GM18520 (cell line): ENCODE measurements around the gene ARRB1.

Source experiments
- ATAC-seq: cut with Tn5 transposase; IDR thresholded peaks from one replicate; pipeline ENCODE4 v1.9.1; 2021; ENCODE audit not compliant: unreplicated experiment

ARRB1 gene

GRCh38 chr11:75238595-75239440 lies 112.6 kb downstream of the ARRB1 start:
- no peak for ATAC-seq

DNA sequence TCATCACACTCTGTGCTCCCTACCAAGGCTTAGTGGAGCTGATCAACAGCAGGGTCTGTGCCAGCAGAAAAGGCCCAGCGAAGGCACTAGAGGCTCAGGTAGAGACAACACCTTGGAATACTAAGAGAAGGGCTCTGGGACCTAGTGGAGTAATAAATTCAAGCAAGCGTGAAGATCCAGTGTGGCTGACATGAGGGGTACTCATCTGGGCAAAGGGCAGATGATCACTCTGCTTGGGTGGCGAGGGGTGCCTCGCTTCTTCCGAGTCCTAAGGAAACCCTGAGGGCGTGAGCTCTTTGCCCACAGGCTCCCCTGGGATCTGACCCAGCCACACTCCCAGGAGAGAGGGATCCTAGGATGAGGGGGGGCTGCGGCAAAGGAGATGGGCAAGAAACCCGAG lies 114.4 kb downstream of the ARRB1 start:
- ATAC-seq, result no peak

- ATAC-seq, result no peak
These were observed 115.4 kb downstream of the ARRB1 start for GRCh38 chr11:75236062-75236461.

DNA sequence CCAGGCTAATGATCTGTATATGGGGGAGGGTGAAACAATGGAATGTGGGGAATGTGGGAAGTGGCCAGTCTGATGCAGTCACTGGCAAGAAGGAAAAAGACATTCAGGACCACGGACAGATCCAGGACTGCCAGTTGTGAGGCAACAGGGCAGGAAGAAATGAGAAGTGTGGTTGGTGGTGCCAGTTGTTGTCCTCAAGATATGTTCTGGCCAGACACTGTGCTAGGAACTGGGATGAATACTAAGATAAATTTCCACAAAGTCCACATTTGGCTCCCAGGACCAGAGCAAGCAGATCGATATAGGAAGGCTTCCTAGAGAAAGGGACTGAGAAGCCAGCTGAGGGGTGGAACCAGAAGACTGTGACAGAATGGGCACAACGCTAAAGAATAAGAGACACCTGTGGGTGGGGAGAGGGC lies 117.7 kb downstream of the ARRB1 start:
- ATAC-seq, result no peak

GRCh38 chr11:75230621-75231020 lies 120.8 kb downstream of the ARRB1 start:
- ATAC-seq, result no peak

- ATAC-seq, result no peak
These were observed 122.0 kb downstream of the ARRB1 start for GRCh38 chr11:75229466-75229865.

- ATAC-seq, result no peak
These were observed 125.7 kb downstream of the ARRB1 start for GRCh38 chr11:75225794-75226193.

GRCh38 chr11:75223954-75224643 lies 127.4 kb downstream of the ARRB1 start:
- ATAC-seq, result no peak

DNA sequence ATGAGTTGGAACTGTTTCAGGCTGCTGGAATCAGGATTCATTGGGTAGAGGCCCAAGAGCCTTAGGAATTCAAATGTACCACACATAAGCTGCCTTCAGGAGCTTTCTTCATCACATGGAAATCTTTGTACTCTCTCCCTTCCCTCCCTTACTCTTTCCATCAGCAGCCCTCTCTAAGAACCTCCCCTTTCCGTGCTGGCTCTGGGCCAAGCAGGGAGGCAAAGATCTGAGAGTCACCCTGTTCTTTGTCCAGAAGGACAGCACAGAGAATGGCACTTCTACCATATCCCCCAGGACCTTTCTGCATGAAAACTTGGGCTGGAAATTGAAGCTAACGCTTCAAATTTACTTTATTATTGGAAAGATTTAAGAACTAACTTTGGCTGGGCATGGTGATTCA lies 131.6 kb downstream of the ARRB1 start:
- no peak for ATAC-seq

DNA sequence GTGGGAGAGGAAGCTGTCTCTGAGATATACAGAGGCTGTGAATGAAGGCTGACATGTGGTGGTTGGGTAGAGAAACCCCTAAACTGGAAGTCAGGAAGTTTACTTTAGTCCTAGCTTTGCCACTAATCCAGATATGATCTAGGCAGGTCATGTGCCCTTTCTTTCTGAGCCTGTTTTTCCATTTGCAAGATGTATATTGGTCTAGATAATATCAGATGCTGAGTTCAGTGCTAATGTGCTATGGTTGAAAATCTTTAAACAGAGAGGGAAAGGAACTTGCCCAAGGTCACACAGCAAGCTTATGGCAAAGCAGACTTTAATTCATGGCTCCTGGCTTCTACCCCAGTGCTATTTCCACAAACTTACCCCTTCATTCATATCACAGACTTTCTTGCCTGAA lies 136.6 kb downstream of the ARRB1 start:
- ATAC-seq, result no peak

- no peak for ATAC-seq
These were observed 137.0 kb downstream of the ARRB1 start for GRCh38 chr11:75214411-75214821.
